ENCODE results near the gene SULF2. TPM values are rescaled to one million over a fixed set of nuclear protein-coding genes. Genes with fewer than 3 reads are reported as not detected.

Gene SULF2
- total RNA-seq, 1 experiment from 2014 or later, result 66.1 TPM

DNA sequence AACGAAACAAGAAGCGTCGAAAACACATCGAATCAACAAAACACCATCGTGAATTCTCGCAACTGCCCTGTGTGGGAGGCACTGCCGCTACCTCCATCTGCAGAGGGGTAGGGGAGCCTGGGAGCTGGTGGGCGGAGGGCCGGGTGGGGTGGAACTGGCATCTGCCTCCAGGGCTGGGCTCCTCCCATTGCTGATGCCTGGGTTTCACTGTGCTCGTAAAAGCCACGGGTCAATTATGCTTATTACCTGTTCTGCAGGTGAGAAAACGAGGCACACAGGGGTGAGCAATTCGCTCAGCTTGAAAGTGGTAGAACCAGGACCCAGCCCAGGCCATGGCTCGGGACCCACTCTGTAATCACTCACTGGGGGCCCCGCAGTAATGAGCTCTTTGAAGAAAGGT, 16.5 kb upstream of the SULF2 start:
- Histone ChIP-seq H3K4me3 (ENCODE audit: low read depth, low read length) (no peak overlapping the region), H3K4me1 (no peaks in the 10 kb centered on the region), H3K27me3 (replicated peaks; ENCODE audit: control insufficient read depth, insufficient read depth, low read length) (no peaks in the 10 kb centered on the region), H3K9me3 (no peaks in the 10 kb centered on the region), H3K36me3 (ENCODE audit: control insufficient read depth, insufficient read depth, low read length) (no peaks in the 10 kb centered on the region)
- intact Hi-C loops (cut with micrococcal nuclease; ENCODE audit: unreplicated experiment), result no loop called here
- Mint-ChIP-seq H3K9me3 (ENCODE audit: unreplicated experiment) (no peaks in the 10 kb centered on the region), H3K27ac (ENCODE audit: unreplicated experiment) (no peak overlapping the region), H3K4me1 (ENCODE audit: low read depth, unreplicated experiment) (no peaks in the 10 kb centered on the region), H3K4me3 (ENCODE audit: unreplicated experiment) (no peak overlapping the region), H3K36me3 (ENCODE audit: insufficient read depth, unreplicated experiment) (no peaks in the 10 kb centered on the region), H3K27me3 (ENCODE audit: insufficient read depth, unreplicated experiment) (peaks cover 3% of the 10 kb centered on the region)
- TF ChIP-seq CTCF (IDR thresholded peaks at IDR 0.05; ENCODE audit: insufficient read depth in 1 of 2, low read depth in 1 of 2, low read length in 1 of 2, severe bottlenecking in 1 of 2, unreplicated experiment in 1 of 2), result no peak
- no TSS peak for BruUV-seq (replicated peaks)
- ChIA-PET CTCF (no interaction called here), POLR2A (no interaction called here)
- no peak for DNase-seq

DNA sequence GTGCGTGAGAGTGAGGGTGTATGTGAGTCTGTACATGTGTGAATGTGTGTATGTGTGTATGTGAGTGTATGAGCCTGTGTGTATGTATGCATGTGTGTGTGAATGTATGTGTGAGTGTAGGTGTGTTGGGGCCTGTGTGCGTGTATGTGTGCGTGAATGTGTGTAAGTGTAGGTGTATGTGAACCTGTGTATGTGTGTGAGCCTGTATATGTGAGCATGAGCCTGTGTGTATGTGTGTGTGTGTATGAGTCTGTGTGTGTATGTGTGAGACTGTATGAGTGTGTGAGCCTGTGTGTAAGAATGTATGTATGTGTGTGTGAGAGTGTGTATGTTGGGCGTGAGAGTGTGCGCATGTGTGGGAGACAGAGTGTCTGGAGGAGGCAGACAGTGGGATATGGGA, 15.8 kb upstream of the SULF2 start:
- H3K9me3 Mint-ChIP-seq (ENCODE audit: unreplicated experiment), result no peaks in the 10 kb centered on the region
- H3K36me3 ChIP-seq (ENCODE audit: control insufficient read depth, insufficient read depth, low read length), result no peaks in the 10 kb centered on the region
- POLR2A ChIA-PET, result no interaction called here
- no peaks in the 10 kb centered on the region for H3K4me1 ChIP-seq
- no TSS peak for BruUV-seq (replicated peaks)
- H3K36me3 Mint-ChIP-seq (ENCODE audit: insufficient read depth, unreplicated experiment), result no peaks in the 10 kb centered on the region
- H3K27me3 Mint-ChIP-seq (ENCODE audit: insufficient read depth, unreplicated experiment), result peaks cover 3% of the 10 kb centered on the region
- H3K4me3 ChIP-seq (ENCODE audit: low read depth, low read length), result no peak overlapping the region
- intact Hi-C loops (cut with micrococcal nuclease; ENCODE audit: unreplicated experiment), result no loop called here
- TF ChIP-seq CTCF (IDR thresholded peaks at IDR 0.05; ENCODE audit: insufficient read depth in 1 of 2, low read depth in 1 of 2, low read length in 1 of 2, severe bottlenecking in 1 of 2, unreplicated experiment in 1 of 2), result no peak
- H3K27ac Mint-ChIP-seq (ENCODE audit: unreplicated experiment), result no peak overlapping the region
- CTCF ChIA-PET, result no interaction called here
- no peaks in the 10 kb centered on the region for H3K27me3 ChIP-seq (replicated peaks; ENCODE audit: control insufficient read depth, insufficient read depth, low read length)
- H3K4me1 Mint-ChIP-seq (ENCODE audit: low read depth, unreplicated experiment), result no peaks in the 10 kb centered on the region
- no peak overlapping the region for H3K4me3 Mint-ChIP-seq (ENCODE audit: unreplicated experiment)
- no peak for DNase-seq
- no peaks in the 10 kb centered on the region for H3K9me3 ChIP-seq

- Mint-ChIP-seq H3K9me3 (ENCODE audit: unreplicated experiment) (no peaks in the 10 kb centered on the region), H3K36me3 (ENCODE audit: insufficient read depth, unreplicated experiment) (no peaks in the 10 kb centered on the region), H3K4me1 (ENCODE audit: low read depth, unreplicated experiment) (no peaks in the 10 kb centered on the region), H3K4me3 (ENCODE audit: unreplicated experiment) (no peak overlapping the region), H3K27ac (ENCODE audit: unreplicated experiment) (no peak overlapping the region), H3K27me3 (ENCODE audit: insufficient read depth, unreplicated experiment) (peaks cover 3% of the 10 kb centered on the region)
- ChIA-PET CTCF (no interaction called here), POLR2A (no interaction called here)
- intact Hi-C loops (cut with micrococcal nuclease; ENCODE audit: unreplicated experiment), result no loop called here
- no peaks in the 10 kb centered on the region for H3K36me3 ChIP-seq (ENCODE audit: control insufficient read depth, insufficient read depth, low read length)
- TF ChIP-seq CTCF (IDR thresholded peaks at IDR 0.05; ENCODE audit: insufficient read depth in 1 of 2, low read depth in 1 of 2, low read length in 1 of 2, severe bottlenecking in 1 of 2, unreplicated experiment in 1 of 2), result no peak
- H3K9me3 ChIP-seq, result no peaks in the 10 kb centered on the region
- BruUV-seq (replicated peaks), result no TSS peak
- no peaks in the 10 kb centered on the region for H3K27me3 ChIP-seq (replicated peaks; ENCODE audit: control insufficient read depth, insufficient read depth, low read length)
- no peaks in the 10 kb centered on the region for H3K4me1 ChIP-seq
- no peak for DNase-seq
- no peak overlapping the region for H3K4me3 ChIP-seq (ENCODE audit: low read depth, low read length)
These were observed 15.3 kb upstream of the SULF2 start for GRCh38 chr20:47800623-47801022.

Measured in Caco-2 (cell line).